ENCODE results near the gene NOL7.
A peak's percentile ranks its signal among the peaks of the same experiment; 100 is the strongest.

The NOL7 gene

GRCh38 chr6:13614926-13615791 lies at the start of gene NOL7:
Gene NOL7 (plus strand): TSS chr6:13615335. CDS start chr6:13615359, 24 bp downstream.
- DNase-seq (ENCODE audit: low read depth): peak; percentile 98

DNA sequence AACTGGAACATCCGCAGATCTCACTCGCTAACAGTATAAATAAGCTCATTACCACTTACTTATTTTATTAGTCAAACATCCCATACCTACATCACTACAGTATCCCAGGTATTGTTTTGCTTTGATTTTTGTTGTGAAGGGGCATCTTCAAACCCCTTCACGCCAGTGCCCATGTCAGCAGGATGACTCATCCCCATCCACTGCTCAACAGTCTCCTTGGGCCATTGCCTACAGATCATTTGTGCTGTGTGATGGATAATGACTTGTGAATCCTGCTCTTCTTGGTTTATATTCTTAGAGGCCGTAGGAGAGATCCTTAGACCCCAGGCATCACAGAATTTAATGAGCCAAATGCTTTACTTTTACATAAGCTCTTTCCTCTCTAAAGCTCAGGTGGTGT lies 49.2 kb upstream of the NOL7 start:
- DNase-seq (ENCODE audit: low read depth): no peak

DNA sequence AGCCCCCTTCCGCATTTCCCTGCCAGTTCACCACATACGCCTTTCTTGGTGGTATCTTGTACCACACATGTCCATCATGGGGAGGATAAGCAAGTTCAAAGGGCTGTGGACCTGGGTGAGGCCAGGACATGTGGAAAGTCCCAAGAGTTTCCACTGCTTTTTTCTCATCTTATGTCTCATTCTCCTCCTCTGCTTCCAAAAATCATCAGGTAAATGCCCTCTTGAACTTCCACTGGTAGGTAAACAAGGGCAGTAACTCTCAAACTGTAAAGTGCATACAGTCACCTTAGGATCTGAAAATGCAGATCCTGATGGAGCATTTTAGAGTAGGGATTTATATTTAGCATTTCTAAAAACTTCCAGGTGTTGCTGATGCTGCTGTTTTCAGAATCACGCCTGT lies 48.6 kb upstream of the NOL7 start:
- no peak for DNase-seq (ENCODE audit: low read depth)

GRCh38 chr6:13568970-13569369 lies 46.2 kb upstream of the NOL7 start:
- DNase-seq (ENCODE audit: low read depth): no peak

GRCh38 chr6:13572240-13572639 lies 42.9 kb upstream of the NOL7 start:
- no peak for DNase-seq (ENCODE audit: low read depth)

- no peak for DNase-seq (ENCODE audit: low read depth)
These were observed 42.0 kb upstream of the NOL7 start for GRCh38 chr6:13572951-13573654.

GRCh38 chr6:13573669-13574110 lies 41.4 kb upstream of the NOL7 start:
- DNase-seq (ENCODE audit: low read depth): no peak

DNA sequence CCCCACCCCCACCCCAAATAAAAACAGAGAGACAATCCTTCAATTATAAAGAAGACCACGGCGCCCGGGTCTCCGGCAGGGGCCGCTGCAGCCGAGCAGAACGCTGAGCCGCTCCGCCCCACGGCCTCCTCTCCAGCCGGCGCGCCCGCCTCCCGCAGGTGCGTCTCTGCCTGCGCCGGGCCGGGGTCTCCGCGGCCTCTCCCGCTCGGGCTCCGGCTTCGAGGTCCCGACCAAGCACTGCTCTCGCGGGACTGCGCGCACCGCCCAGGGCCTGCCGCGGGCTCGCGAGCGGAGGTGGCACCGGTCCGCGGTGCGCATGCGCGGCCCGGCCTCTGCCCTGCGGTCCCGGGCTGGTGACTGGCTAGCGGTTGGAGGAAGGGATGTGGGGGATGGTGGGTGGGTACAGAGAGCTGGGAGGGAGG lies 41.0 kb upstream of the NOL7 start:
- DNase-seq (ENCODE audit: low read depth): peak; percentile 90

GRCh38 chr6:13574571-13575376 lies 40.4 kb upstream of the NOL7 start, which contains the start of gene SIRT5:
Gene SIRT5 (plus strand): TSS chr6:13574601. CDS start chr6:13584111, 9,510 bp downstream.
- peak; percentile 54 for DNase-seq (ENCODE audit: low read depth)

DNA sequence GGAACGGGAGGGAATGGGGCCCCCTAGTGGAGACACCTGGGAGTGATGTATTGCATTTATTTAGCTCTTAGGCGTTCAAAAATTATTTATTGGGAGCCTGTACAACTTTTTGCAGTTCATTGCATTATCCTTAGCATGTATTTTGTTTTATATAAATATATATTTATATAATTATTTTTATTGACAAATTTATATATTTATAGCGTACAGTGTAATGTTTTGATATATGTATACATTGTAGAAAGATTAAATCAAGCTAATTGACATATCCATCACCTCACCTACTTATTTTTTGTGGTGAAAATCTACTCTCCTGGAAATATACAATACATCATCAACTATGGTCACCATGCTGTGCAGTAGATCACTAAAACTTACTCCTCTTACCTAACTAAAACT lies 39.8 kb upstream of the NOL7 start:
- no peak for DNase-seq (ENCODE audit: low read depth)

GRCh38 chr6:13576017-13576416 lies 39.1 kb upstream of the NOL7 start:
- no peak for DNase-seq (ENCODE audit: low read depth)

- no peak for DNase-seq (ENCODE audit: low read depth)
These were observed 37.2 kb upstream of the NOL7 start for GRCh38 chr6:13577926-13578325.

- DNase-seq (ENCODE audit: low read depth): no peak
These were observed 35.2 kb upstream of the NOL7 start for GRCh38 chr6:13579911-13580310.

- no peak for DNase-seq (ENCODE audit: low read depth)
These were observed 33.4 kb upstream of the NOL7 start for GRCh38 chr6:13581700-13582229.

GRCh38 chr6:13586603-13587542 lies 28.3 kb upstream of the NOL7 start:
- DNase-seq (ENCODE audit: low read depth): no peak

- DNase-seq (ENCODE audit: low read depth): no peak
These were observed 25.3 kb upstream of the NOL7 start for GRCh38 chr6:13589801-13590200.

GRCh38 chr6:13590574-13591153 lies 24.5 kb upstream of the NOL7 start:
- DNase-seq (ENCODE audit: low read depth): no peak

DNA sequence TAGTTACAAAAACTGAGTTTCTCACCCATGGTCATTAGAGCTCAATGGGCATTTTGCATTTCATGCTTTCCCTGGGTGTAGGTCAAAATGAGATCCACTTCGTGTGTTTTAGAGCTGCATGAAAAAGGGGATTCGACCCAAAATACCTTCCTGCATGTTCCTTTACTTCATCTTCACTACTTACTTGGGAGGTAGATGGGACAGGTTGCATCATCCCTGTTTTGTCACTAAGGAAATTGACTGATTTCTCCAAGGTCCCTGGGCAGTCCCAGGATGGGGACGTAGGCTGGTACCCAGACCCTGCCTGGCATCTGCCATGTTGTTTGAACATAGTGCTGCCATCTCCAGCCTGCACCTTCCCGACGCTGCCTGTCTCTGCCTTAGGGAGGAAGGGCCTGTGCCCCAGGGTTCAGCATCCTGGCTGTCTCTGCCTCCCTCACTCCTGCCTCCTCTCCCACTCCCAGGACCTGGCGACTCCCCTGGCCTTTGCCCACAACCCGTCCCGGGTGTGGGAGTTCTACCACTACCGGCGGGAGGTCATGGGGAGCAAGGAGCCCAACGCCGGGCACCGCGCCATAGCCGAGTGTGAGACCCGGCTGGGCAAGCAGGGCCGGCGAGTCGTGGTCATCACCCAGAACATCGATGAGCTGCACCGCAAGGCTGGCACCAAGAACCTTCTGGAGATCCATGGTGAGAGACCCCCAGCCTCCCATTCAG lies 23.8 kb upstream of the NOL7 start:
- no peak for DNase-seq (ENCODE audit: low read depth)

DNA sequence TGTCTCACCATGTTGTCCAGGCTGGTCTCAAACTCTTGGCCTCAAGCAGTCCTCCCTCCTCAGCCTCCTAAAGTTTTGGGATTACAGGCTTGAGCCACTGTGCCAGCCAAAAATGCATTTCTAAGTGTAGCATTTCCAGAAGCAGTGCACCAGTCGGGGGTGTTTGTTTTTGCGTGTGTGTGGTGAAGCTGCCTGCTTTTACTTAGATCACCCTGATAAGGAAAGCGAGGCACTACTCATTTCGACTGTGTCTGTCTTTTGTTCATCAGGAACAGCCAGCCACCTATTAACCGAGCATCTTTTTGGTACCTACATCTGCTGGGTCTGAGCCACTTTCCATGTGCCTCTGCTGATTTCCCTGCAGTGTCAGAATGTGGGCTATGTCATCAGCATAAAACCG lies 22.0 kb upstream of the NOL7 start:
- no peak for DNase-seq (ENCODE audit: low read depth)

DNA sequence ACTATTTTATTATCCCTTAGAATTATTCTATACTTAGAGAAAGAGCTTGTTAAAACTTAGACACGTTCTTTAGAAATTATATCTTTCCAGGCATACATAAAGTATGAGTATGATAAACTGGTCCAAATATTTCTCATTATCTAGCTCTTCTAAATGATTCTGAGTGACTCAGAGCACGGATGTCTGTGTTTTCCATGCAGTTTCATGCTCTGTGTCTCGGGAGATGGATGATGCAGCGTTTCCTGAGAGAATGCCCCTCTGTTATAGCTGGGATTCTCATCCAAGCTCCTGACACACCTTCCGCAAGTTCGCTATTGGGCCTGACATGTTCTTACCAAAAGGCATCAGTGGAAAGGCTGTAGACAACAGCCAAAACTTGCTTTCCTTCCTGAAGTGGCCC lies 21.4 kb upstream of the NOL7 start:
- no peak for DNase-seq (ENCODE audit: low read depth)

Data from stimulated activated CD4-positive, alpha-beta T cell treated with anti-CD3 and anti-CD28 coated beads, Interleukin-2, amount 100 ng/mL, for 4 hours (primary cell).